ENCODE measurements around the gene RALBP1. TPM values are rescaled to one million over a fixed set of nuclear protein-coding genes. Genes with fewer than 3 reads are reported as not detected.

The RALBP1 gene
- total and polyA plus RNA-seq, 9 of the 15 experiments (the other 6 are each of a cell fraction or from before 2014, with no cell fraction given), result 10.9 to 70.0 (median 61.3) TPM

GRCh38 chr18:9552616-9553015 is 77.3 kb downstream of the RALBP1 start (continued):
- no peak for TF ChIP-seq ASH1L (IDR thresholded peaks at IDR 0.05; ENCODE audit: borderline replicate concordance, low read depth, partially characterized antibody)
- TF ChIP-seq RCOR1 (IDR thresholded peaks at IDR 0.05; ENCODE audit: borderline replicate concordance in 1 of 2, low read depth in 2 of 2, low read length in 2 of 2), result peak in 1 of 2 experiments; percentile 27; a peak in 1 of 4 replicates

DNA sequence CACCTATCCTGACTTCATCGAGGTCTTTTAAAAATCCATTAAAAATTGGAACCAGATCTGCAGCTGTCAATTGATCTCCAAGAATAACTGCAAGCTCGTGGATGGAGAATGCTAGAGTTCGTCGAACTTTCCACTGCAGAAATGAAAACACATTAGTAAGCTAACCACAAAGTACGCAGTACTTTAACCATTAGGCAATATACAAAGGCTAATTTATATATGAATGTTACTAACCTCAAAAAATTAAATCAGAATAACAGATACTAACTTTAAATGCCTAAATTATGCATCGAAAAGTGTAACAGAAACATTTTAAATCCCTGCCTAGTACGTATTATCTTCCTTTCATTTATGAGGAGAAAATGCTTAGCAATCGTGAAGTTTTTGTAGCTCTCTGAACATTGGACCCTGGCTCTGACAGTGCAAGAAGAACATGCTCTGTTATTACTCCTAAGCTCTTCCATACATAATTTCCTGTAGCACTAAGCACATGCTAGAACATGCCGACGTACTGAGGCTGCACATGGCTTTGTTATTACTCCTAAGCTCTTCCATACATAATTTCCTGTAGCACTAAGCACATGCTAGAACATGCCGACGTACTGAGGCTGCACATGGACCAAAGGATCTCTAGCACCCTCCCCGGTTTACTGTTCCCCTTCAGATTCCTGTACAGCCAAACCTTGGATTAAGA is 82.1 kb downstream of the RALBP1 start:
- Histone ChIP-seq H3K9me3 (replicated peaks; ENCODE audit: control insufficient read depth, insufficient read depth, low read depth, low read length) (peaks cover 2% of the 10 kb centered on the region), H2AFZ (ENCODE audit: low read depth, low read length) (no peak overlapping the region), H3K4me1 (replicated peaks in 1 of 2; ENCODE audit: control insufficient read depth in 2 of 2, insufficient read depth in 2 of 2, low read length in 2 of 2) (no peaks in the 10 kb centered on the region), H3K4me2 (ENCODE audit: insufficient read depth, low read length) (no peak overlapping the region), H3K9me1 (ENCODE audit: control insufficient read depth, insufficient read depth, low read length) (no peaks in the 10 kb centered on the region), H3K27ac (ENCODE audit: extremely low read depth, low read depth, low read length) (no peak overlapping the region), H3K36me3 (ENCODE audit: control insufficient read depth, insufficient read depth, low read length) (peaks cover 89% of the 10 kb centered on the region), H3K4me3 (no peak overlapping the region), H3K79me2 (ENCODE audit: control insufficient read depth, insufficient read depth, low read length) (no peaks in the 10 kb centered on the region), H3K27me3 (ENCODE audit: control insufficient read depth in 2 of 2, insufficient read depth in 2 of 2, low read length in 2 of 2) (no peaks in the 10 kb centered on the region), H3K9ac (ENCODE audit: insufficient read depth in 1 of 2, low read depth in 2 of 2, low read length in 2 of 2) (no peak overlapping the region), H4K20me1 (replicated peaks; ENCODE audit: control insufficient read depth, insufficient read depth, low read length) (no peaks in the 10 kb centered on the region)
- ATAC-seq (no peak), DNase-seq (ENCODE audit: extremely low read depth in 1 of 4, low spot score in 3 of 4) (no peak), FAIRE-seq (no peak)
- no TSS peak for BruUV-seq (replicated peaks)
- TF ChIP-seq ZNF431 (CRISPR knock-in tag; IDR thresholded peaks at IDR 0.05) (no peak), ZKSCAN3 (CRISPR knock-in tag; IDR thresholded peaks at IDR 0.05) (no peak), ZC3H8 (IDR thresholded peaks at IDR 0.05) (no peak), ZNF133 (CRISPR knock-in tag; IDR thresholded peaks at IDR 0.05) (no peak), FOXK2 (conservative IDR thresholded peaks at IDR 0.05 in 1 of 2, IDR thresholded peaks at IDR 0.05 in 1 of 2; ENCODE audit: low read depth in 2 of 2) (no peak), TAF1 (IDR thresholded peaks at IDR 0.05; ENCODE audit: control insufficient read depth, extremely low read depth, insufficient read depth, low read length, severe bottlenecking) (no peak), NCOA2 (IDR thresholded peaks at IDR 0.05; ENCODE audit: partially characterized antibody in 2 of 2) (no peak), KDM1A (IDR thresholded peaks at IDR 0.05) (no peak), MITF (IDR thresholded peaks at IDR 0.05) (no peak), LCOR (CRISPR knock-in tag; IDR thresholded peaks at IDR 0.05) (no peak), ZNF316 (IDR thresholded peaks at IDR 0.05) (no peak), STAT6 (CRISPR knock-in tag; IDR thresholded peaks at IDR 0.05) (no peak)
- TF ChIP-seq, protein P1, sequence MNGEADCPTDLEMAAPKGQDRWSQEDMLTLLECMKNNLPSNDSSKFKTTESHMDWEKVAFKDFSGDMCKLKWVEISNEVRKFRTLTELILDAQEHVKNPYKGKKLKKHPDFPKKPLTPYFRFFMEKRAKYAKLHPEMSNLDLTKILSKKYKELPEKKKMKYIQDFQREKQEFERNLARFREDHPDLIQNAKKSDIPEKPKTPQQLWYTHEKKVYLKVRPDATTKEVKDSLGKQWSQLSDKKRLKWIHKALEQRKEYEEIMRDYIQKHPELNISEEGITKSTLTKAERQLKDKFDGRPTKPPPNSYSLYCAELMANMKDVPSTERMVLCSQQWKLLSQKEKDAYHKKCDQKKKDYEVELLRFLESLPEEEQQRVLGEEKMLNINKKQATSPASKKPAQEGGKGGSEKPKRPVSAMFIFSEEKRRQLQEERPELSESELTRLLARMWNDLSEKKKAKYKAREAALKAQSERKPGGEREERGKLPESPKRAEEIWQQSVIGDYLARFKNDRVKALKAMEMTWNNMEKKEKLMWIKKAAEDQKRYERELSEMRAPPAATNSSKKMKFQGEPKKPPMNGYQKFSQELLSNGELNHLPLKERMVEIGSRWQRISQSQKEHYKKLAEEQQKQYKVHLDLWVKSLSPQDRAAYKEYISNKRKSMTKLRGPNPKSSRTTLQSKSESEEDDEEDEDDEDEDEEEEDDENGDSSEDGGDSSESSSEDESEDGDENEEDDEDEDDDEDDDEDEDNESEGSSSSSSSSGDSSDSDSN (IDR thresholded peaks at IDR 0.05; ENCODE audit: borderline replicate concordance in 1 of 2, low read depth in 2 of 2, low read length in 2 of 2), result no peak
- in situ Hi-C loops (cut with MboI) (no loop called here), intact Hi-C loops (cut with micrococcal nuclease) (no loop called here)
- ChIA-PET CTCF (ENCODE audit: low intra/inter-chr PET ratio) (no interaction called here), POLR2A (interaction anchor here (0.7 to 1.5 kb wide), 2 partner anchors 11 to 357 kb away, joined by 3 to 5 read pairs; no protein-coding TSS in a partner anchor)
- WGBS (ENCODE audit: insufficient coverage, low coverage, missing lambda C conversion rate), result 93% methylated on average over 13 of the region's 13 CpGs

Measured in K562 (cell line).